GM10248 (cell line): Measurements from ENCODE around the gene OR56A3.
"Not testable (repeated sequence)": the region's sequence is repeated elsewhere in the genome, so short reads cannot be mapped to it uniquely, and the experiment has no call there.

Experiments
- CTCF ChIA-PET: fragments of 300-600 bp; sonication (Branson Sonifier 250); formaldehyde crosslinking; extraction: SDS; loops from one replicate; lab custom pipeline; 2021; ENCODE audit warnings: antibody characterized with exemption; lab: Yijun Ruan, JAX
- POLR2A ChIA-PET: fragments of 350-650 bp; sonication (Branson Sonifier 250); formaldehyde crosslinking; extraction: SDS; loops from one replicate; lab custom pipeline; 2020; ENCODE audit warnings: antibody characterized with exemption; lab: Yijun Ruan, JAX
- DNase-seq: peaks from one replicate; pipeline ENCODE4 v3.0.0; 2012; ENCODE audit errors: extremely low spot score
- TF ChIP-seq, protein P1 (sequence below): IDR thresholded peaks from 2 replicates; pipeline ENCODE4 v1.5.1; 2012; ENCODE audit warnings: mild to moderate bottlenecking, low read depth; ENCODE audit errors: extremely low read depth, missing control alignments, control extremely low read depth

Gene OR56A3

GRCh38 chr11:5932671-5933070 lies 9.4 kb upstream of the OR56A3 start:
- POLR2A ChIA-PET = no interaction called here
- CTCF ChIA-PET = no interaction called here

GRCh38 chr11:5933116-5933515 lies 8.9 kb upstream of the OR56A3 start:
- no peak for DNase-seq
- ChIA-PET POLR2A (no interaction called here), CTCF (no interaction called here)
- TF ChIP-seq, protein P1, sequence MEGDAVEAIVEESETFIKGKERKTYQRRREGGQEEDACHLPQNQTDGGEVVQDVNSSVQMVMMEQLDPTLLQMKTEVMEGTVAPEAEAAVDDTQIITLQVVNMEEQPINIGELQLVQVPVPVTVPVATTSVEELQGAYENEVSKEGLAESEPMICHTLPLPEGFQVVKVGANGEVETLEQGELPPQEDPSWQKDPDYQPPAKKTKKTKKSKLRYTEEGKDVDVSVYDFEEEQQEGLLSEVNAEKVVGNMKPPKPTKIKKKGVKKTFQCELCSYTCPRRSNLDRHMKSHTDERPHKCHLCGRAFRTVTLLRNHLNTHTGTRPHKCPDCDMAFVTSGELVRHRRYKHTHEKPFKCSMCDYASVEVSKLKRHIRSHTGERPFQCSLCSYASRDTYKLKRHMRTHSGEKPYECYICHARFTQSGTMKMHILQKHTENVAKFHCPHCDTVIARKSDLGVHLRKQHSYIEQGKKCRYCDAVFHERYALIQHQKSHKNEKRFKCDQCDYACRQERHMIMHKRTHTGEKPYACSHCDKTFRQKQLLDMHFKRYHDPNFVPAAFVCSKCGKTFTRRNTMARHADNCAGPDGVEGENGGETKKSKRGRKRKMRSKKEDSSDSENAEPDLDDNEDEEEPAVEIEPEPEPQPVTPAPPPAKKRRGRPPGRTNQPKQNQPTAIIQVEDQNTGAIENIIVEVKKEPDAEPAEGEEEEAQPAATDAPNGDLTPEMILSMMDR = no peak

More at GRCh38 chr11:5932671-5933070, 9.4 kb upstream of the OR56A3 start:
- DNase-seq = no peak
- TF ChIP-seq, protein P1 = no peak

DNA sequence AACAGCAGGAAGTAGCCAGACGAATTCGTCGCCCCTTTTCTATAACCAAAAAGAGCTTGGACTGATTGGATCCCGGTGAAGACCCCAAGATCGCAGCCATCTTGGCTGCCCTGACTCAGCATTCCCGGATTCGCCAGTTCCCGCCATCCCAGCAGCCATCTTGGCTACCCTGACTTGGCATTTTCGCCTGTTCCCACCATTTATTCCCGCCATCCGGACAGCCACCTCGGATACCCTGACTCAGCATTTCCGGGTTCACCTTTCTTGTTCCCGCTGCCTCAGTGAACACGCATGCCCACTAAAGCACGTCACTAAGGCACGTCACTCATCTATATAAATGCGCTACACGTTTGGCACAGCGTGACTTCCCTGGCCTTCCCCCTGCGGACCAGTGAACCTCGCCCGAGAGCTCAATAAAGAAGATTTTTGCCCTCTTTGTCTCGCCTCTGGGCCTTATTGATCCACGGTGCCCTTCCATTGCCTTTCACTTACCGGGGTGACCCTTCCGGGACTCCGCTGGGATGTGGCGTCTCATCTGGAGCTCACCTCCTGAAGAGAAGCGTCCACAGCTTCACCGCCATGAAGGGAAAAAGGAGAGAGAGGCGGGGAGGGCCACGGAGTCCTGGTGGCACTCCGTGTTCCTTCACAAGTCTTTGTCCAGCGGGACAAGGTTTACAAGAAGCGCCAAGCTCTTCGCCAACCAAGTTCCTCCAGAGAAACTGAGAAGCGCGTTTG lies 4.0 kb upstream of the OR56A3 start:
- no peak for DNase-seq
- POLR2A ChIA-PET = no interaction called here
- TF ChIP-seq, protein P1 = no peak
- CTCF ChIA-PET = interaction anchor here (1.5 kb wide), 1 partner anchor 15 kb away, joined by 3 read pairs; no protein-coding TSS in a partner anchor

GRCh38 chr11:5938603-5938965 lies 3.5 kb upstream of the OR56A3 start:
- POLR2A ChIA-PET = no interaction called here
- TF ChIP-seq, protein P1 = no peak
- CTCF ChIA-PET = interaction anchor here (1.5 kb wide), 1 partner anchor 16 kb away, joined by 3 read pairs; no protein-coding TSS in a partner anchor
- DNase-seq = no peak

DNA sequence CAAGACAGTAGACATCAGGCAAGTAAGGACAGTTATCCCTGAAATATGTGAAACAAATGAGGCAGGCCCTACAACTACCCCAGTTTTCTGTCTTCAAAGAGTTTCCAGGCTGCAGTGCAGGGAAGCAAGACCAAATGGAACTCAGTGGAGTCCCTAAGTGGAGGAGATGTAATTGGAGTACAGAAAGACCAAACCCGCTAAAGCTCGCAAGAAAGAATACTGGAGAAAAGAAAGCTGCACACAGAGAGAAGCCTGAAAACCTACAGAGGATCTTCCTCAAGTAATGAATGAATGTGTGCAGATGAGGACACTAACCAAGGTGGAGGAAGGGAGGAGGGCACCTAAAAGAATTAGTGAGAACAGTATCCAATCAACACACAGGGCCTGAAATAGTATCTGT lies 1.3 kb upstream of the OR56A3 start:
- no peak for DNase-seq
- TF ChIP-seq, protein P1 = no peak
- ChIA-PET POLR2A (no interaction called here), CTCF (interaction anchor here (0.6 kb wide), 1 partner anchor 50 kb away, joined by 3 read pairs; no protein-coding TSS in a partner anchor)

DNA sequence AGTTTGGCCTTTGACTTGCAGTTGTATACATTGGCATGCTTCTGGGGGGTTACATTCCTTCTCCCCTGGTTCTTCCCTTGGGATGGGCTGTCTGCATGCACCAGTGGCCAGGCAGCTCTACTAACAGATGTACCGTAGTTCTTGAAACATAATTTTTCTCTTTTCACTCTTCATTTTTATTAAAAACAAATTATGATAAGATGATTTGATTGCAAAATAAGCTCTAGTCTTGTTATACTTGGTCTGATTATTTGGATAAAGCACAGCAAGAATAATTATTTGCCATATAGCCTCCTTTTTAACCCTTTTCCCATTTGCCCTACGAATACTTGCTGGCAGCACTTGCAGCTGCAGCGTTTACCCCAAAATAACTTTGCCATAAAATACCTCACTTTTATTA lies 13.5 kb downstream of the OR56A3 start:
- POLR2A ChIA-PET = no interaction called here
- CTCF ChIA-PET = no interaction called here
- no peak for DNase-seq
- TF ChIP-seq, protein P1 = no peak

DNA sequence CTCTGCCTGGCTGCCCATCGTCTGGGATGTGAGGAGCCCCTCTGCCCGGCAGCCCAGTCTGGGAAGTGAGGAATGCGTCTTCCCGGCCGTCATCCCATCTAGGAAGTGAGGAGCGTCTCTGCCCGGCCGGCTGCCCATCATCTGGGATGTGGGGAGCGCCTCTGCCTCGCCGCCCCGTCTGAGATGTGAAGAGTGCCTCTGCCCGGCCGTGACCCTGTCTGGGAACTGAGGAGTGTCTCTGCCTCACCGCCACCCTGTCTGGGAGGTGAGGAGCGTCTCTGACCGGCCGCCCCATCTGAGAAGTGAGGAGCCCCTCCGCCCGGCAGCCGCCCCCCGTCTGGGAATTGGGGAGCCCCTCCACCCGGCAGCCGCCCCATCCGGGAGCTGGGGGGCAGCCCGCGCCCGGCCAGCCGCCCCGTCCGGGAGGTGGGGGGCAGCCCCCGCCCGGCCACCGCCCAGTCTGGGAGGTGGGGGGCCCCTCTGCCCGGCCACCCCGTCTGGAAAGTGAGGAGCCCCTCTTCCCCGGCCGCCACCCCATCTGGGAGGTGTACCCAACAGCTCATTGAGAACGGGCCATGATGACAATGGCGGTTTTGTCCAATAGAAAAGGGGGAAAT lies 18.8 kb downstream of the OR56A3 start:
- DNase-seq, POLR2A ChIA-PET, CTCF ChIA-PET: not testable (repeated sequence)
